ENCODE results near the gene TCTN1. TPM values are rescaled to one million over a fixed set of nuclear protein-coding genes. Genes with fewer than 3 reads are reported as not detected.

Gene TCTN1
- total and polyA plus RNA-seq, 2 of the 8 experiments (the other 6 are each of a cell fraction or from before 2014, with no cell fraction given), result 14.7 to 16.4 TPM

- no peak for FAIRE-seq
- Histone ChIP-seq H4K8ac (ENCODE audit: extremely low read depth, insufficient read depth, low read length) (no peak overlapping the region), H3K4ac (replicated peaks; ENCODE audit: insufficient read length, low read depth, low read length) (no peak overlapping the region), H4K20me1 (replicated peaks in 1 of 2; ENCODE audit: control insufficient read depth in 1 of 2, insufficient read depth in 2 of 2, low read length in 2 of 2) (peaks cover 3 to 8% of the 10 kb centered on the region in 2 experiments), H2AFZ (ENCODE audit: low read length) (no peak overlapping the region), H3K4me2 (ENCODE audit: insufficient read depth in 1 of 2, low read depth in 2 of 2, low read length in 2 of 2) (no peak overlapping the region), H3K9me3 (ENCODE audit: insufficient read depth in 2 of 2, low read depth in 1 of 2, low read length in 1 of 2) (peaks cover 9 to 19% of the 10 kb centered on the region in 2 experiments), H3K18ac (ENCODE audit: extremely low read depth, low read length) (no peak overlapping the region), H4K5ac (ENCODE audit: insufficient read length, low read depth, low read length) (no peak overlapping the region), H3K23me2 (ENCODE audit: low read depth, low read length) (no peaks in the 10 kb centered on the region), H3K27ac (ENCODE audit: low read depth, low read length) (no peak overlapping the region), H2BK5ac (ENCODE audit: low read depth, low read length) (no peak overlapping the region), H3K4me3 (ENCODE audit: extremely low read depth in 1 of 4, insufficient read depth in 2 of 4, low read depth in 3 of 4, low read length in 4 of 4) (no peak overlapping the region), H3K36me3 (ENCODE audit: control insufficient read depth in 2 of 4, insufficient read depth in 4 of 4, low read length in 3 of 4) (no peaks in the 10 kb centered on the region), H2BK20ac (ENCODE audit: low read length) (no peak overlapping the region), H3K79me1 (ENCODE audit: low read depth, low read length) (peaks cover under 1% of the 10 kb centered on the region), H2BK12ac (ENCODE audit: low read depth, low read length) (no peak overlapping the region), H3K4me1 (replicated peaks in 1 of 4; ENCODE audit: control insufficient read depth in 3 of 4, insufficient read depth in 4 of 4, low read length in 3 of 4) (peaks cover 0 to 3% (median 1%) of the 10 kb centered on the region in 4 experiments; a peak in 3 of 7 replicates), H3K14ac (ENCODE audit: insufficient read length) (no peak overlapping the region), H3K9ac (replicated peaks in 1 of 4; ENCODE audit: extremely low read depth in 1 of 4, low read depth in 3 of 4, low read length in 3 of 4) (no peak overlapping the region), H2BK120ac (replicated peaks; ENCODE audit: low read depth, low read length) (no peak overlapping the region), H3K27me3 (replicated peaks in 1 of 4; ENCODE audit: control insufficient read depth in 3 of 4, extremely low read depth in 1 of 4, insufficient read depth in 3 of 4, low read length in 3 of 4) (no peaks in the 10 kb centered on the region), H2BK15ac (ENCODE audit: low read length) (no peak overlapping the region), H3K56ac (replicated peaks; ENCODE audit: insufficient read length, low read depth, low read length) (no peak overlapping the region), H2AK5ac (ENCODE audit: low read depth, low read length) (no peak overlapping the region), H3K23ac (ENCODE audit: insufficient read length) (no peak overlapping the region), H3K79me2 (ENCODE audit: control insufficient read depth in 1 of 2, insufficient read depth in 2 of 2, low read length in 2 of 2) (peaks cover 9 to 74% of the 10 kb centered on the region in 2 experiments), H4K91ac (replicated peaks; ENCODE audit: insufficient read length, low read length) (no peak overlapping the region)
- TF ChIP-seq KDM5A (IDR thresholded peaks at IDR 0.05; ENCODE audit: low read length) (no peak), CEBPB (IDR thresholded peaks at IDR 0.05; ENCODE audit: low read depth, low read length) (no peak), YY1 (IDR thresholded peaks at IDR 0.05; ENCODE audit: low read depth, low read length) (no peak), CBX5 (IDR thresholded peaks at IDR 0.05; ENCODE audit: low read depth, low read length) (no peak), HDAC6 (IDR thresholded peaks at IDR 0.05; ENCODE audit: low read depth, low read length) (no peak), RXRA (IDR thresholded peaks at IDR 0.05; ENCODE audit: insufficient read depth, low read depth, low read length) (no peak), SRF (IDR thresholded peaks at IDR 0.05; ENCODE audit: low read depth, low read length) (no peak)
- 81% methylated on average over 1 of the region's 1 CpG; no CpG with 5 or more reads in 1 of the 2 experiments for WGBS, 2 experiments (ENCODE audit: extremely low coverage in 1 of 2, insufficient coverage in 1 of 2, insufficient read length in 1 of 2, insufficient replicate concordance in 2 of 2, low coverage in 1 of 2, low lambda C conversion rate in 2 of 2, missing lambda C conversion rate in 1 of 2)
- CTCF ChIA-PET (ENCODE audit: partially characterized antibody), result interaction anchor here (1.8 to 2.0 kb wide), 2 partner anchors 11 to 28 kb away, joined by 4 to 8 read pairs; no protein-coding TSS in a partner anchor
- no peak for DNase-seq (ENCODE audit: low read depth in 1 of 2, low spot score in 2 of 2)
- POLR2A ChIA-PET (ENCODE audit: partially characterized antibody), result interaction anchor here (0.9 kb wide), 1 partner anchor 22 kb away, joined by 3 read pairs; no protein-coding TSS in a partner anchor
These were observed 39.9 kb upstream of the TCTN1 start for GRCh38 chr12:110574044-110574443.

Data from H1 (cell line).